IMR-90 (cell line): ENCODE measurements around the gene GREB1L. TPM values are rescaled to one million over a fixed set of nuclear protein-coding genes. Genes with fewer than 3 reads are reported as not detected.

ENCODE experiments used
- ATAC-seq: fragments of 200-7000 bp; cut with Tn5 transposase; 2 replicates; pipeline ENCODE4 v1.9.1; 2020; ENCODE audit warnings: low read depth, mild to moderate bottlenecking, moderate library complexity
- BruUV-seq: library from RNA; stranded (reverse); fragments of 400-500 nt; replicated peaks from 2 replicates; lab custom pipeline; 2021; lab: Mats Ljungman, UMichigan
- CTCF ChIA-PET: fragments of 300-600 bp; formaldehyde crosslinking; extraction: SDS; loops from one replicate; lab custom pipeline; 2021; ENCODE audit warnings: antibody characterized with exemption; lab: Yijun Ruan, JAX
- POLR2A ChIA-PET: fragments of 300-600 bp; sonication (Branson Sonifier 250); formaldehyde crosslinking; loops from one replicate; lab custom pipeline; 2022; ENCODE audit warnings: antibody characterized with exemption; ENCODE audit not compliant: unreplicated experiment; lab: Charles Lee
- DNase-seq: peaks from one replicate; pipeline ENCODE4 v3.0.0; 2013
- H2AFZ ChIP-seq: replicated peaks from 2 replicates; pipeline ENCODE3; 2013; ENCODE audit warnings: low read length, mild to moderate bottlenecking; ENCODE audit not compliant: poor library complexity
- H2AK5ac ChIP-seq: 2 replicates; pipeline ENCODE4 v1.6.1; 2013; ENCODE audit warnings: low read depth, low read length, inconsistent platforms
- H2AK9ac ChIP-seq: replicated peaks from 2 replicates; pipeline ENCODE3; 2013; ENCODE audit warnings: mild to moderate bottlenecking, low read depth, low read length, moderate library complexity; ENCODE audit not compliant: poor library complexity
- H2BK120ac ChIP-seq: 2 replicates; pipeline ENCODE4 v1.6.1; 2013; ENCODE audit warnings: low read depth, low read length, inconsistent platforms
- H2BK15ac ChIP-seq: 3 replicates; pipeline ENCODE4 v1.6.1; 2013; ENCODE audit warnings: low read depth, low read length, inconsistent platforms
- H2BK20ac ChIP-seq: 2 replicates; pipeline ENCODE4 v1.6.1; 2013; ENCODE audit warnings: low read depth, mild to moderate bottlenecking, inconsistent platforms, low read length, moderate library complexity
- H2BK5ac ChIP-seq: 2 replicates; pipeline ENCODE4 v1.6.1; 2013; ENCODE audit warnings: mild to moderate bottlenecking, low read depth, low read length, inconsistent platforms; ENCODE audit not compliant: poor library complexity, severe bottlenecking
- H3K14ac ChIP-seq: replicated peaks from 2 replicates; pipeline ENCODE4 v1.6.1; 2013; ENCODE audit warnings: low read depth, low read length, inconsistent platforms
- H3K18ac ChIP-seq: 2 replicates; pipeline ENCODE4 v1.6.1; 2013; ENCODE audit warnings: low read depth, low read length, control low read depth
- H3K23ac ChIP-seq: 2 replicates; pipeline ENCODE4 v1.6.1; 2013; ENCODE audit warnings: low read depth, low read length, inconsistent platforms
- H3K27ac ChIP-seq: 2 replicates; pipeline ENCODE4 v1.5.1; 2013; ENCODE audit warnings: mild to moderate bottlenecking, control low read depth, low read length; ENCODE audit not compliant: insufficient read depth
- H3K27me3 ChIP-seq: 2 replicates; pipeline ENCODE4 v1.6.1; 2013; ENCODE audit warnings: low read length; ENCODE audit not compliant: control insufficient read depth, insufficient read depth
- H3K36me3 ChIP-seq: 2 replicates; pipeline ENCODE4 v1.6.1; 2013; ENCODE audit warnings: low read length, mixed read lengths; ENCODE audit not compliant: control insufficient read depth, insufficient read depth
- H3K4ac ChIP-seq: 2 replicates; pipeline ENCODE4 v1.6.1; 2013; ENCODE audit warnings: low read depth, low read length, inconsistent platforms
- H3K4me1 ChIP-seq: 2 replicates; pipeline ENCODE4 v1.6.1; 2013; ENCODE audit warnings: low read length, mixed read lengths; ENCODE audit not compliant: control insufficient read depth, insufficient read depth
- H3K4me2 ChIP-seq: 2 replicates; pipeline ENCODE4 v1.6.1; 2013; ENCODE audit warnings: low read depth, mild to moderate bottlenecking, control low read depth, low read length, moderate library complexity
- H3K4me3 ChIP-seq: 2 replicates; pipeline ENCODE4 v1.5.1; 2013; ENCODE audit warnings: low read depth, mild to moderate bottlenecking, control low read depth, low read length, moderate library complexity; ENCODE audit not compliant: insufficient read depth
- H3K56ac ChIP-seq: 2 replicates; pipeline ENCODE4 v1.6.1; 2013; ENCODE audit warnings: low read length, inconsistent platforms; ENCODE audit not compliant: insufficient read depth; ENCODE audit errors: extremely low read depth
- H3K79me1 ChIP-seq, 2 experiments: 2 replicates each; pipeline ENCODE4 v1.6.1; 2013; ENCODE audit warnings: low read length in 2 of 2, inconsistent platforms in 1 of 2, low read depth in 1 of 2
- H3K9ac ChIP-seq: 2 replicates; pipeline ENCODE4 v1.6.1; 2013; ENCODE audit warnings: low read depth, low read length, control low read depth
- H3K9me1 ChIP-seq: 2 replicates; pipeline ENCODE4 v1.6.1; 2013; ENCODE audit warnings: low read length, inconsistent platforms; ENCODE audit not compliant: insufficient read depth
- H3K9me3 ChIP-seq: 2 replicates; pipeline ENCODE4 v1.6.1; 2013; ENCODE audit warnings: low read length; ENCODE audit not compliant: control insufficient read depth, insufficient read depth
- H4K20me1 ChIP-seq: 2 replicates; pipeline ENCODE4 v1.6.1; 2013; ENCODE audit warnings: low read length, inconsistent platforms; ENCODE audit not compliant: insufficient read depth
- H4K5ac ChIP-seq: 2 replicates; pipeline ENCODE4 v1.6.1; 2013; ENCODE audit warnings: mild to moderate bottlenecking, low read depth, low read length, control low read depth
- H4K8ac ChIP-seq, 2 experiments: 2 replicates each; pipeline ENCODE4 v1.6.1; 2013; ENCODE audit warnings: low read depth in 2 of 2, low read length in 2 of 2, control low read depth in 1 of 2, inconsistent platforms in 1 of 2
- H4K91ac ChIP-seq: 2 replicates; pipeline ENCODE4 v1.6.1; 2013; ENCODE audit warnings: low read depth, low read length, inconsistent platforms; ENCODE audit not compliant: insufficient read depth
- BHLHE40 ChIP-seq: fragments of 150-350 bp; IDR thresholded peaks from 2 replicates; pipeline ENCODE4 v1.6.1; 2016; ENCODE audit warnings: mild to moderate bottlenecking, low read depth, low read length
- CEBPB ChIP-seq: IDR thresholded peaks from 2 replicates; pipeline ENCODE4 v1.6.1; 2012; ENCODE audit warnings: low read depth, low read length, improper control_type of control experiment
- CHD1 ChIP-seq: IDR thresholded peaks from 2 replicates; pipeline ENCODE4 v1.6.1; 2012; ENCODE audit warnings: low read depth, low read length, improper control_type of control experiment
- FOS ChIP-seq: fragments of 150-350 bp; IDR thresholded peaks from 2 replicates; pipeline ENCODE4 v1.6.1; 2016; ENCODE audit warnings: low read depth, low read length
- MAFK ChIP-seq: IDR thresholded peaks from 2 replicates; pipeline ENCODE4 v1.6.1; 2012; ENCODE audit warnings: low read depth, low read length, improper control_type of control experiment
- MAZ ChIP-seq: IDR thresholded peaks from 2 replicates; pipeline ENCODE4 v1.6.1; 2012; ENCODE audit warnings: low read depth, mild to moderate bottlenecking, low read length, improper control_type of control experiment, moderate library complexity, borderline replicate concordance
- MXI1 ChIP-seq: IDR thresholded peaks from 2 replicates; pipeline ENCODE4 v1.6.1; 2012; ENCODE audit warnings: low read depth, mild to moderate bottlenecking, low read length, moderate library complexity, borderline replicate concordance
- NFE2L2 ChIP-seq: fragments of 150-350 bp; IDR thresholded peaks from 2 replicates; pipeline ENCODE4 v1.6.1; 2016; ENCODE audit warnings: low read depth, mild to moderate bottlenecking, low read length
- POLR2A ChIP-seq: IDR thresholded peaks from 2 replicates; pipeline ENCODE4 v1.6.1; 2012; ENCODE audit warnings: mild to moderate bottlenecking, low read depth, low read length
- RAD21 ChIP-seq: IDR thresholded peaks from 2 replicates; pipeline ENCODE4 v1.6.1; 2012; ENCODE audit warnings: low read length, improper control_type of control experiment
- RCOR1 ChIP-seq: IDR thresholded peaks from 2 replicates; pipeline ENCODE4 v1.6.1; 2012; ENCODE audit warnings: mild to moderate bottlenecking, low read length, improper control_type of control experiment; ENCODE audit not compliant: insufficient replicate concordance
- RFX5 ChIP-seq: IDR thresholded peaks from 2 replicates; pipeline ENCODE4 v1.8.0; 2012; ENCODE audit warnings: low read depth, mild to moderate bottlenecking, low read length, moderate library complexity
- SMC3 ChIP-seq: fragments of 150-350 bp; IDR thresholded peaks from 2 replicates; pipeline ENCODE4 v1.6.1; 2016; ENCODE audit warnings: low read depth, mild to moderate bottlenecking, antibody characterized with exemption, low read length, moderate library complexity
- WGBS, 2 experiments: methylation state at CpG; one replicate each; pipeline versions ENCODE4 v1.1.5 to v1.1.7; 2013; ENCODE audit warnings: missing lambda C conversion rate in 2 of 2; ENCODE audit not compliant: insufficient read length in 1 of 2; ENCODE audit errors: extremely low coverage in 2 of 2; 5-methylcytosine and 5-hydroxymethylcytosine counted together
- dilution Hi-C: fragments of 300-500 bp; cut with HindIII; formaldehyde crosslinking; loops from one replicate; pipeline ENCODE4 v1.14.3; 2018; ENCODE audit warnings: low sequenced_read_pairs; ENCODE audit not compliant: unreplicated experiment
- in situ Hi-C: fragments of 300-500 bp; cut with MboI; formaldehyde crosslinking; loops from 3 replicates; pipeline ENCODE4 v1.14.3; 2019; ENCODE audit warnings: low sequenced_read_pairs, inconsistent platforms, mixed read lengths
- intact Hi-C: fragments of 100-400 bp; cut with micrococcal nuclease; formaldehyde crosslinking; loops from 2 replicates; pipeline ENCODE4 v1.10.0; 2022
- polyA plus RNA-seq, 3 experiments: library from polyadenylated mRNA; depleted of rRNA; stranded (reverse); fragments of >200 nt; gene quantifications; 2 replicates each; pipeline ENCODE4 v1.2.3, GENCODE V29; 2012; ENCODE audit warnings: low replicate concordance in 1 of 3
- total RNA-seq: library from RNA; depleted of rRNA; stranded (reverse); fragments of >200 nt; gene quantifications from 2 replicates; pipeline ENCODE4 v1.2.3, GENCODE V29; 2012
- TF ChIP-seq, protein P1 (sequence below): fragments of 150-350 bp; IDR thresholded peaks from 2 replicates; pipeline ENCODE4 v1.6.1; 2017; ENCODE audit warnings: mild to moderate bottlenecking, antibody characterized with exemption, low read length, low read depth
- TF ChIP-seq, protein P2 (sequence below): conservative IDR thresholded peaks from 2 replicates; pipeline ENCODE4 v1.5.1; 2012; ENCODE audit warnings: mild to moderate bottlenecking, low read depth, low read length, improper control_type of control experiment
- TF ChIP-seq, protein P3 (sequence below): fragments of 150-350 bp; IDR thresholded peaks from 2 replicates; pipeline ENCODE4 v1.6.1; 2016; ENCODE audit warnings: low read depth, mild to moderate bottlenecking, low read length, moderate library complexity, borderline replicate concordance

Gene GREB1L
- total and polyA plus RNA-seq, 2 of the 4 experiments (the other 2 are of a cell fraction), result under 0.01 to 0.02 TPM

DNA sequence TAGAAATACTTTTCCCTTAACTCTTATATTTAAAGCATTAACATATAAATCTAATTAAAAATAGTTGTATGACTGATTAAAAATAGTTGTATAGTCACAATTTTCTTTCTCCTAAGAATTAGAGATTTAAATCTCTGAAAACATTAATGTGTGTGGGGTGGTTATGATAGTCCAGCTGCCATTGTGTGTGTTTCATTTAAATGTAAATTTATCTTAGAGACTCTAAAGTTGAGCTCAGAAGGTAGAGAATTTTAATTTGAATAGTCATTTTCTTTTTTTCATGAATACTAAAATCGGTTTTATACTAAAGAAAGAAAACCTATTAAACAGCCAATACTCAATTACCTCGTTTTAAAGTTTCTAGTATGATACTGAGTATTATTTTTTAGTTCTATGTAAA is 18.6 kb downstream of the GREB1L start:
- intact Hi-C loops (no loop called here), in situ Hi-C loops (no loop called here), dilution Hi-C loops (no loop called here)
- Histone ChIP-seq H2BK5ac (no peak overlapping the region), H3K56ac (no peak overlapping the region), H4K20me1 (no peaks in the 10 kb centered on the region), H3K4me3 (no peak overlapping the region), H3K18ac (no peak overlapping the region), H4K91ac (no peak overlapping the region), H3K27me3 (peaks cover 3% of the 10 kb centered on the region), H3K4me1 (no peaks in the 10 kb centered on the region), H3K4ac (no peak overlapping the region), H2AK9ac (no peak overlapping the region), H3K9me3 (no peaks in the 10 kb centered on the region), H3K23ac (no peak overlapping the region), H3K27ac (no peak overlapping the region), H4K8ac (no peak overlapping the region), H3K9me1 (no peaks in the 10 kb centered on the region), H2AFZ (no peak overlapping the region), H2AK5ac (no peak overlapping the region), H3K4me2 (no peak overlapping the region), H2BK120ac (no peak overlapping the region), H2BK20ac (no peak overlapping the region), H3K79me1 (no peaks in the 10 kb centered on the region), H3K14ac (no peak overlapping the region), H3K36me3 (no peaks in the 10 kb centered on the region), H3K9ac (no peak overlapping the region), H4K5ac (no peak overlapping the region), H2BK15ac (no peak overlapping the region)
- ATAC-seq (no peak), DNase-seq (no peak)
- BruUV-seq, result no TSS peak
- TF ChIP-seq MXI1 (no peak), POLR2A (no peak), RFX5 (no peak), RCOR1 (no peak), FOS (no peak), NFE2L2 (no peak), CHD1 (no peak), MAFK (no peak), CEBPB (no peak), RAD21 (no peak), MAZ (no peak), SMC3 (no peak), BHLHE40 (no peak)
- TF ChIP-seq, protein P1, sequence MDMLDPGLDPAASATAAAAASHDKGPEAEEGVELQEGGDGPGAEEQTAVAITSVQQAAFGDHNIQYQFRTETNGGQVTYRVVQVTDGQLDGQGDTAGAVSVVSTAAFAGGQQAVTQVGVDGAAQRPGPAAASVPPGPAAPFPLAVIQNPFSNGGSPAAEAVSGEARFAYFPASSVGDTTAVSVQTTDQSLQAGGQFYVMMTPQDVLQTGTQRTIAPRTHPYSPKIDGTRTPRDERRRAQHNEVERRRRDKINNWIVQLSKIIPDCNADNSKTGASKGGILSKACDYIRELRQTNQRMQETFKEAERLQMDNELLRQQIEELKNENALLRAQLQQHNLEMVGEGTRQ, result no peak
- TF ChIP-seq, protein P2, sequence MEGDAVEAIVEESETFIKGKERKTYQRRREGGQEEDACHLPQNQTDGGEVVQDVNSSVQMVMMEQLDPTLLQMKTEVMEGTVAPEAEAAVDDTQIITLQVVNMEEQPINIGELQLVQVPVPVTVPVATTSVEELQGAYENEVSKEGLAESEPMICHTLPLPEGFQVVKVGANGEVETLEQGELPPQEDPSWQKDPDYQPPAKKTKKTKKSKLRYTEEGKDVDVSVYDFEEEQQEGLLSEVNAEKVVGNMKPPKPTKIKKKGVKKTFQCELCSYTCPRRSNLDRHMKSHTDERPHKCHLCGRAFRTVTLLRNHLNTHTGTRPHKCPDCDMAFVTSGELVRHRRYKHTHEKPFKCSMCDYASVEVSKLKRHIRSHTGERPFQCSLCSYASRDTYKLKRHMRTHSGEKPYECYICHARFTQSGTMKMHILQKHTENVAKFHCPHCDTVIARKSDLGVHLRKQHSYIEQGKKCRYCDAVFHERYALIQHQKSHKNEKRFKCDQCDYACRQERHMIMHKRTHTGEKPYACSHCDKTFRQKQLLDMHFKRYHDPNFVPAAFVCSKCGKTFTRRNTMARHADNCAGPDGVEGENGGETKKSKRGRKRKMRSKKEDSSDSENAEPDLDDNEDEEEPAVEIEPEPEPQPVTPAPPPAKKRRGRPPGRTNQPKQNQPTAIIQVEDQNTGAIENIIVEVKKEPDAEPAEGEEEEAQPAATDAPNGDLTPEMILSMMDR, result no peak
- TF ChIP-seq, protein P3, sequence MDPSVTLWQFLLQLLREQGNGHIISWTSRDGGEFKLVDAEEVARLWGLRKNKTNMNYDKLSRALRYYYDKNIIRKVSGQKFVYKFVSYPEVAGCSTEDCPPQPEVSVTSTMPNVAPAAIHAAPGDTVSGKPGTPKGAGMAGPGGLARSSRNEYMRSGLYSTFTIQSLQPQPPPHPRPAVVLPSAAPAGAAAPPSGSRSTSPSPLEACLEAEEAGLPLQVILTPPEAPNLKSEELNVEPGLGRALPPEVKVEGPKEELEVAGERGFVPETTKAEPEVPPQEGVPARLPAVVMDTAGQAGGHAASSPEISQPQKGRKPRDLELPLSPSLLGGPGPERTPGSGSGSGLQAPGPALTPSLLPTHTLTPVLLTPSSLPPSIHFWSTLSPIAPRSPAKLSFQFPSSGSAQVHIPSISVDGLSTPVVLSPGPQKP, result no peak
- no CpG with 5 or more reads among the region's 2 CpGs for WGBS, 2 experiments
- ChIA-PET POLR2A (no interaction called here), CTCF (no interaction called here)
